Panc1 (cell line): ENCODE results near the gene CD48.

ENCODE experiments used
- CTCF ChIP-seq: fragments of 450-650 bp; IDR thresholded peaks from 2 replicates; pipeline ENCODE4 v1.5.1; 2017; ENCODE audit warnings: mild to moderate bottlenecking
- POLR2AphosphoS5 ChIP-seq: IDR thresholded peaks from 2 replicates; pipeline ENCODE4 v1.6.1; 2012; ENCODE audit warnings: mild to moderate bottlenecking, low read depth, low read length, moderate library complexity
- REST ChIP-seq, 2 experiments: IDR thresholded peaks; 2 replicates each; pipeline ENCODE4 v1.6.1; 2011 to 2012; ENCODE audit warnings: low read depth in 2 of 2, control low read depth in 1 of 2, low read length in 1 of 2, mild to moderate bottlenecking in 1 of 2, moderate library complexity in 1 of 2; ENCODE audit not compliant: insufficient read depth in 1 of 2
- SIN3A ChIP-seq: IDR thresholded peaks from 2 replicates; pipeline ENCODE4 v1.6.1; 2012; ENCODE audit warnings: low read depth, mild to moderate bottlenecking, low read length, moderate library complexity, borderline replicate concordance; ENCODE audit not compliant: insufficient read depth

- no peak for TF ChIP-seq CTCF
- no peak for TF ChIP-seq SIN3A
- TF ChIP-seq REST (IDR thresholded peaks at IDR 0.05; ENCODE audit: insufficient read depth in 1 of 2, low read depth in 2 of 2, low read length in 1 of 2), result no peak
- no peak for TF ChIP-seq POLR2AphosphoS5
These were observed 78.2 kb downstream of the CD48 start for GRCh38 chr1:160633330-160633903.
